ENCODE measurements around the gene INKA2. TPM values are rescaled to one million over a fixed set of nuclear protein-coding genes. Genes with fewer than 3 reads are reported as not detected.

INKA2 gene
- total and polyA plus RNA-seq, 10 of the 15 experiments (the other 5 are each of a cell fraction or from before 2014, with no cell fraction given) = 0.38 to 5.1 (median 1.3) TPM; not detected in 1

GRCh38 chr1:111738436-111739193 lies 580 bp downstream of the INKA2 start (continued):
- no peak for TF ChIP-seq E2F4 (IDR thresholded peaks at IDR 0.05; ENCODE audit: low read depth, low read length)
- TF ChIP-seq MLLT1 (IDR thresholded peaks at IDR 0.05) = no peak; the same call in 1 of the 2 replicates
- TF ChIP-seq CREM (IDR thresholded peaks at IDR 0.05; ENCODE audit: low read depth) = 0 out of 2 replicates have a peak, but pooled peaks have one; percentile 25
- 0 out of 3 replicates have a peak, but pooled peaks of 1 of the 2 experiments have one; percentile 1 for TF ChIP-seq EGR1 (IDR thresholded peaks at IDR 0.05; ENCODE audit: borderline replicate concordance in 1 of 2, low read depth in 2 of 2, low read length in 2 of 2)
- 0 out of 2 replicates have a peak, but pooled peaks have one; percentile 20 for TF ChIP-seq HDGF (IDR thresholded peaks at IDR 0.05)
- TF ChIP-seq CEBPZ (IDR thresholded peaks at IDR 0.05; ENCODE audit: low read depth, low read length) = no peak
- no peak for TF ChIP-seq SUZ12 (IDR thresholded peaks at IDR 0.05; ENCODE audit: unreplicated experiment)
- TF ChIP-seq IRF4 (IDR thresholded peaks at IDR 0.05; ENCODE audit: low read depth, low read length) = no peak
- TF ChIP-seq NR2F1 (conservative IDR thresholded peaks at IDR 0.05) = peak; percentile 37; the same call in 1 of the 2 replicates
- no peak for TF ChIP-seq ZNF24 (IDR thresholded peaks at IDR 0.05)
- TF ChIP-seq HSF1 (IDR thresholded peaks at IDR 0.05; ENCODE audit: low read depth, low read length) = no peak
- TF ChIP-seq HDAC6 (IDR thresholded peaks at IDR 0.05; ENCODE audit: unreplicated experiment) = no peak
